OCI-LY1 (cell line): ENCODE data around the gene MYO1D.
"Not testable (repeated sequence)": the region's sequence is repeated elsewhere in the genome, so short reads cannot be mapped to it uniquely, and the experiment has no call there.

Source experiments
- H2AFZ ChIP-seq: fragments of 200-600 bp; sonication (generic), shearing (Covaris generic); 2 replicates; pipeline ENCODE4 v1.6.0; 2014; ENCODE audit warnings: antibody characterized with exemption, mild to moderate bottlenecking, low read length
- H3F3A ChIP-seq: fragments of 200-600 bp; sonication (generic), shearing (Covaris generic); 2 replicates; pipeline ENCODE4 v1.6.0; 2014; ENCODE audit warnings: mild to moderate bottlenecking, antibody characterized with exemption, low read length, moderate library complexity; ENCODE audit not compliant: insufficient read depth
- H3K27ac ChIP-seq: fragments of 200-600 bp; sonication (generic); 2 replicates; pipeline ENCODE4 v1.5.1; 2014; ENCODE audit warnings: low read length, mixed run types, mild to moderate bottlenecking, low read depth; ENCODE audit not compliant: poor library complexity, severe bottlenecking
- H3K27me3 ChIP-seq: fragments of 200-600 bp; sonication (generic); 2 replicates; pipeline ENCODE4 v1.6.0; 2014; ENCODE audit warnings: antibody characterized with exemption, mild to moderate bottlenecking, low read length, moderate library complexity; ENCODE audit not compliant: insufficient read depth
- H3K36me3 ChIP-seq: fragments of 200-600 bp; sonication (generic); 2 replicates; pipeline ENCODE4 v1.6.1; 2014; ENCODE audit warnings: mild to moderate bottlenecking, antibody characterized with exemption, low read length, moderate library complexity, mixed read lengths; ENCODE audit not compliant: insufficient read depth
- H3K4me1 ChIP-seq: fragments of 200-600 bp; sonication (generic); 2 replicates; pipeline ENCODE4 v1.5.1; 2014; ENCODE audit warnings: mild to moderate bottlenecking, low read length, moderate library complexity; ENCODE audit not compliant: insufficient read depth, severe bottlenecking
- H3K4me2 ChIP-seq: fragments of 200-600 bp; sonication (generic), shearing (Covaris generic); 2 replicates; pipeline ENCODE4 v1.6.1; 2014; ENCODE audit warnings: low read length
- H3K4me3 ChIP-seq: fragments of 200-600 bp; sonication (generic); 2 replicates; pipeline ENCODE4 v1.5.1; 2014; ENCODE audit warnings: low read length, low read depth, mild to moderate bottlenecking, mixed read lengths; ENCODE audit not compliant: poor library complexity, severe bottlenecking
- H3K79me2 ChIP-seq: fragments of 200-600 bp; shearing (Covaris generic); 2 replicates; pipeline ENCODE4 v1.6.1; 2016; ENCODE audit warnings: mixed run types, low read length, mixed read lengths; ENCODE audit not compliant: insufficient read depth
- H3K9ac ChIP-seq: fragments of 200-600 bp; sonication (generic), shearing (Covaris generic); 2 replicates; pipeline ENCODE4 v1.6.1; 2014; ENCODE audit warnings: mild to moderate bottlenecking, low read length, mixed read lengths
- H3K9me2 ChIP-seq: fragments of 200-600 bp; sonication (generic), shearing (Covaris generic); 2 replicates; pipeline ENCODE4 v1.6.1; 2014; ENCODE audit warnings: low read depth, mild to moderate bottlenecking, low read length, mixed read lengths
- H3K9me3 ChIP-seq: fragments of 200-600 bp; shearing (Covaris generic); 2 replicates; pipeline ENCODE4 v1.6.1; 2014; ENCODE audit warnings: low read length, mixed read lengths
- H4K20me1 ChIP-seq: fragments of 200-600 bp; sonication (generic), shearing (Covaris generic); 2 replicates; pipeline ENCODE4 v1.6.0; 2016; ENCODE audit warnings: mild to moderate bottlenecking, low read length; ENCODE audit not compliant: insufficient read depth
- CTCF ChIP-seq: fragments of 200-600 bp; sonication (generic), shearing (Covaris generic); IDR thresholded peaks from 2 replicates; pipeline ENCODE4 v1.5.1; 2017; ENCODE audit warnings: mild to moderate bottlenecking, antibody characterized with exemption, low read length, moderate library complexity, mixed read lengths
- EZH2 ChIP-seq: fragments of 200-600 bp; sonication (generic), shearing (Covaris generic); IDR thresholded peaks from 2 replicates; pipeline ENCODE4 v1.8.0; 2017; ENCODE audit warnings: borderline replicate concordance, mixed run types, mild to moderate bottlenecking, antibody characterized with exemption, low read length, moderate library complexity, mixed read lengths

MYO1D gene

DNA sequence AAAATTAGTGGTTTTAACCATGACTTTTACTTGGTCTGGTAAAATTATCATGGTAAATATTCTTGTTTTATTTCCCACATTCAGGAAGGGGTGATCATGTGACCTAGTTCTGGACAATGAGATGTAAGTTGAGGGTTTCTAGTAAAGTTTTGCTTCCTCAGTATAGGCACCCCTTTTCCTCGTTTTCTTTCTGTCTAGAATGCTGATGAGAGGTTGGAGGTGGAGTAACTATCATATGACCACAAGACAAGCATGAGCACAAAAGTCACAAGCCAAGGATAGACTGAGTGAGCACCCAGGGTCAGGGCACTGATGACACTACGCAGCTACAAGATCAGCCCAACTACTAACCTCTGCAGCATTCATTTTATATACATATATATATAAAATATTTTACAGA, 53.9 kb downstream of the MYO1D start:
- Histone ChIP-seq H3K27me3 (no peaks in the 10 kb centered on the region), H3K79me2 (no peaks in the 10 kb centered on the region), H3K9ac (no peak overlapping the region), H3K9me3 (no peaks in the 10 kb centered on the region), H3F3A (no peaks in the 10 kb centered on the region), H3K27ac (no peak overlapping the region), H3K4me3 (no peak overlapping the region), H3K4me1 (no peaks in the 10 kb centered on the region), H3K9me2 (no peaks in the 10 kb centered on the region), H3K4me2 (no peak overlapping the region), H4K20me1 (no peaks in the 10 kb centered on the region), H3K36me3 (no peaks in the 10 kb centered on the region), H2AFZ (no peak overlapping the region)
- TF ChIP-seq CTCF (no peak), EZH2 (no peak)

- H3K9me3 ChIP-seq, H3K9ac ChIP-seq, H3K4me2 ChIP-seq, H4K20me1 ChIP-seq, H3F3A ChIP-seq, H3K9me2 ChIP-seq, H3K4me3 ChIP-seq, H2AFZ ChIP-seq, H3K27me3 ChIP-seq, H3K4me1 ChIP-seq, H3K27ac ChIP-seq, H3K36me3 ChIP-seq, H3K79me2 ChIP-seq: not testable (repeated sequence)
Measured at GRCh38 chr17:32821987-32822934, 54.7 kb downstream of the MYO1D start.

DNA sequence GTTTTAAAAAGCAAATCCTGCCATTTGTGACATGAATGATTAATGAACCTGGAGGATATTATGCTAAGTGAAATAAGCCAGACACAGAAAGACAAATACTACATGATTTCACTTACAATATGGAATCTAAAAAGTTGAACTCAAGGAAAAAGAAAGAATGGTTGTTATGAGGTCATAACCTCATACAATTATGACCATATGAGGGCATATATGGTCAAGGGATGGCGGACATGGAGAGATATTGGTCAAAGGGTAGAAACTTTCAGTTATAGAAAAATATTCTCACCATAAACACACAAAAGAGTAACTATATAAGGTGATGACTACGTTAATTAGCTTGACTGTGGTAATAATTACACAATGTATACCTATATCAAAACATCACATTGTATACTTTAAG, 56.5 kb downstream of the MYO1D start:
- no peaks in the 10 kb centered on the region for H3K4me1 ChIP-seq
- no peak overlapping the region for H3K27ac ChIP-seq
- H3K4me2 ChIP-seq, result no peak overlapping the region
- no peaks in the 10 kb centered on the region for H3K79me2 ChIP-seq
- H3K27me3 ChIP-seq, result no peaks in the 10 kb centered on the region
- H3K9me3 ChIP-seq, result no peaks in the 10 kb centered on the region
- no peak overlapping the region for H3K9ac ChIP-seq
- no peak overlapping the region for H2AFZ ChIP-seq
- TF ChIP-seq CTCF (no peak), EZH2 (no peak)
- H3F3A ChIP-seq, result no peaks in the 10 kb centered on the region
- no peaks in the 10 kb centered on the region for H4K20me1 ChIP-seq
- H3K9me2 ChIP-seq, result no peaks in the 10 kb centered on the region
- H3K36me3 ChIP-seq, result no peaks in the 10 kb centered on the region
- H3K4me3 ChIP-seq, result no peak overlapping the region

GRCh38 chr17:32819787-32820186, 57.1 kb downstream of the MYO1D start:
- Histone ChIP-seq H3K9me3 (no peaks in the 10 kb centered on the region), H3K4me2 (no peak overlapping the region), H3K9ac (no peak overlapping the region), H3F3A (no peaks in the 10 kb centered on the region), H3K79me2 (no peaks in the 10 kb centered on the region), H3K9me2 (no peaks in the 10 kb centered on the region), H3K4me3 (no peak overlapping the region), H3K27me3 (no peaks in the 10 kb centered on the region; the same call in 1 of the 2 replicates), H2AFZ (no peak overlapping the region), H4K20me1 (no peaks in the 10 kb centered on the region), H3K27ac (no peak overlapping the region), H3K4me1 (no peaks in the 10 kb centered on the region), H3K36me3 (no peaks in the 10 kb centered on the region)
- TF ChIP-seq EZH2 (no peak), CTCF (no peak)
